GM13977 (cell line): ENCODE data around the gene PTPRG.
"Not testable (repeated sequence)": the region's sequence is repeated elsewhere in the genome, so short reads cannot be mapped to it uniquely, and the experiment has no call there.

ENCODE experiments used
- DNase-seq: peaks from one replicate; pipeline ENCODE4 v3.0.0; 2012; ENCODE audit warnings: low spot score
- CTCF ChIP-seq: IDR thresholded peaks from 2 replicates; pipeline ENCODE4 v1.5.1; 2012; ENCODE audit warnings: mild to moderate bottlenecking, control low read depth; ENCODE audit not compliant: insufficient read depth; ENCODE audit errors: extremely low read depth, missing control alignments
- in situ Hi-C: fragments of 300-500 bp; cut with MboI; formaldehyde crosslinking; loops from one replicate; pipeline ENCODE4 v1.12.0; 2022; ENCODE audit warnings: low sequenced_read_pairs, low pct_unique_long_range_greater_than_20kb, mixed read lengths, inconsistent platforms; ENCODE audit not compliant: unreplicated experiment

Gene PTPRG

GRCh38 chr3:61741551-61741950 lies 180.2 kb downstream of the PTPRG start:
- DNase-seq: no peak
- in situ Hi-C loops: no loop called here
- TF ChIP-seq CTCF: no peak

GRCh38 chr3:61742006-61742405 lies 180.6 kb downstream of the PTPRG start:
- no peak for DNase-seq
- TF ChIP-seq CTCF: no peak
- in situ Hi-C loops: no loop called here

- in situ Hi-C loops: no loop called here
- no peak for TF ChIP-seq CTCF
- no peak for DNase-seq
Measured at GRCh38 chr3:61743067-61743466, 181.7 kb downstream of the PTPRG start.

GRCh38 chr3:61743686-61744242 lies 182.4 kb downstream of the PTPRG start:
- in situ Hi-C loops: no loop called here

GRCh38 chr3:61748288-61748687 lies 186.9 kb downstream of the PTPRG start:
- DNase-seq: no peak
- TF ChIP-seq CTCF: no peak
- in situ Hi-C loops: no loop called here

More at GRCh38 chr3:61743686-61744242, 182.4 kb downstream of the PTPRG start:
- TF ChIP-seq CTCF: no peak
- no peak for DNase-seq

- in situ Hi-C loops: no loop called here
- no peak for DNase-seq
- no peak for TF ChIP-seq CTCF
Measured at GRCh38 chr3:61750766-61751165, 189.4 kb downstream of the PTPRG start.

- in situ Hi-C loops: no loop called here
- DNase-seq: no peak
- no peak for TF ChIP-seq CTCF
Measured at GRCh38 chr3:61758839-61759238, 197.5 kb downstream of the PTPRG start.

- in situ Hi-C loops: not testable (repeated sequence)
Measured at GRCh38 chr3:61760783-61761182, 199.4 kb downstream of the PTPRG start.

More at GRCh38 chr3:61760783-61761182, 199.4 kb downstream of the PTPRG start:
- not testable (repeated sequence) for DNase-seq
